Panc1 (cell line): Measurements from ENCODE around the gene ADAMTS2.

Source experiments
- POLR2AphosphoS5 ChIP-seq: IDR thresholded peaks from 2 replicates; pipeline ENCODE4 v1.6.1; 2012; ENCODE audit warnings: mild to moderate bottlenecking, low read depth, low read length, moderate library complexity
- SIN3A ChIP-seq: IDR thresholded peaks from 2 replicates; pipeline ENCODE4 v1.6.1; 2012; ENCODE audit warnings: low read depth, mild to moderate bottlenecking, low read length, moderate library complexity, borderline replicate concordance; ENCODE audit not compliant: insufficient read depth
- TF ChIP-seq, protein P1 (sequence below): fragments of 450-650 bp; IDR thresholded peaks from 2 replicates; pipeline ENCODE4 v1.5.1; 2017; ENCODE audit warnings: mild to moderate bottlenecking

DNA sequence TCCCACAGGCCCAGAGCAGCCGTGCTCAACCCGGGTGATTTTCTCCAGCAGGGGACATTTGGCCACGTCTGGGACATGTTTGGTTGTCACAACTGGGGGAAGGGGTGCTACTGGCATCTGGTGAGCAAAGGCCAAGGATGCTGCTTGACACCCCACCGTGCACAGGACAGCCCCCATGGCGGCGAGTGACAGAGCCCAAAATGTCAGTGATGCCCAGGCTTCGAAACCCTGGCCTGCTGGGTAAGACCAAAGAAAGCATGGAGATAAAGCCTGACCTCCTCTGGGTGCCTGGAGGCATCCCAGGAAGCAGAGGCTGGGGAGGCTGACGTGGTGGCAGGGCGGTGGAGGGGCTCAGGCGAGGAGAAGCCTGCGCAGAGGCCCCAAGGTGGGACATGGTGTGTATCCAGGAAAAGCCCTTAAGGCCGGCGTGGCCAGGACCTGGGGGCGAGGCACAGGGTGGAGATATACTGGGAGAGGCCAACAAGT lies 218.7 kb downstream of the ADAMTS2 start:
- TF ChIP-seq, protein P1, sequence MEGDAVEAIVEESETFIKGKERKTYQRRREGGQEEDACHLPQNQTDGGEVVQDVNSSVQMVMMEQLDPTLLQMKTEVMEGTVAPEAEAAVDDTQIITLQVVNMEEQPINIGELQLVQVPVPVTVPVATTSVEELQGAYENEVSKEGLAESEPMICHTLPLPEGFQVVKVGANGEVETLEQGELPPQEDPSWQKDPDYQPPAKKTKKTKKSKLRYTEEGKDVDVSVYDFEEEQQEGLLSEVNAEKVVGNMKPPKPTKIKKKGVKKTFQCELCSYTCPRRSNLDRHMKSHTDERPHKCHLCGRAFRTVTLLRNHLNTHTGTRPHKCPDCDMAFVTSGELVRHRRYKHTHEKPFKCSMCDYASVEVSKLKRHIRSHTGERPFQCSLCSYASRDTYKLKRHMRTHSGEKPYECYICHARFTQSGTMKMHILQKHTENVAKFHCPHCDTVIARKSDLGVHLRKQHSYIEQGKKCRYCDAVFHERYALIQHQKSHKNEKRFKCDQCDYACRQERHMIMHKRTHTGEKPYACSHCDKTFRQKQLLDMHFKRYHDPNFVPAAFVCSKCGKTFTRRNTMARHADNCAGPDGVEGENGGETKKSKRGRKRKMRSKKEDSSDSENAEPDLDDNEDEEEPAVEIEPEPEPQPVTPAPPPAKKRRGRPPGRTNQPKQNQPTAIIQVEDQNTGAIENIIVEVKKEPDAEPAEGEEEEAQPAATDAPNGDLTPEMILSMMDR, result no peak
- no peak for TF ChIP-seq POLR2AphosphoS5
- TF ChIP-seq SIN3A, result no peak
